Measurements from ENCODE around the gene ARMC12. TPM values are rescaled to one million over a fixed set of nuclear protein-coding genes. Genes with fewer than 3 reads are reported as not detected.

ARMC12 gene
- total RNA-seq, 4 donors from 2014 or later, result 0.26 to 1.5 TPM; not detected in 2

- H3K4me1 ChIP-seq, result peaks cover 43 to 64% (median 48%) of the 10 kb centered on the region in 3 donors
Measured at GRCh38 chr6:35736253-35736894, 458 bp upstream of the ARMC12 start.

GRCh38 chr6:35737413-35738211 lies 780 bp downstream of the ARMC12 start:
- 32 to 35% methylated on average over 8 of the region's 16 CpGs for WGBS, 2 donors
- H3K4me3 ChIP-seq, result no peak overlapping the region
- TF ChIP-seq CTCF (IDR thresholded peaks at IDR 0.05) (peak; percentile 78 to 93 (median 88)), POLR2A (IDR thresholded peaks at IDR 0.05) (no peak)

More at GRCh38 chr6:35736253-35736894, 458 bp upstream of the ARMC12 start:
- no peak for TF ChIP-seq POLR2A (IDR thresholded peaks at IDR 0.05)
- TF ChIP-seq CTCF (IDR thresholded peaks at IDR 0.05), result peak; percentile 82 to 95 (median 90)
- peak overlapping the region in 2 of 4 donors; percentile 100 for H3K27ac ChIP-seq
- DNase-seq, result no peak
- H3K36me3 ChIP-seq, result no peaks in the 10 kb centered on the region
- intact Hi-C loops (cut with DNase I), result loop anchor here (5.0 kb wide), 2 partner anchors 154 to 214 kb away; no protein-coding TSS in a partner anchor
- H3K9me3 ChIP-seq, result no peaks in the 10 kb centered on the region
- H3K4me3 ChIP-seq, result no peak overlapping the region
- 57 to 67% methylated on average over 7 to 8 of the region's 8 CpGs for WGBS, 2 donors
- no peaks in the 10 kb centered on the region for H3K27me3 ChIP-seq

GRCh38 chr6:35739645-35740524 lies 3.1 kb downstream of the ARMC12 start:
- Histone ChIP-seq H3K4me3 (no peak overlapping the region), H3K27me3 (no peaks in the 10 kb centered on the region), H3K9me3 (no peaks in the 10 kb centered on the region), H3K36me3 (no peaks in the 10 kb centered on the region), H3K27ac (no peak overlapping the region), H3K4me1 (peaks cover 15 to 29% (median 18%) of the 10 kb centered on the region in 3 donors)
- no peak for DNase-seq
- intact Hi-C loops (cut with DNase I), result loop anchor here (5.0 kb wide), 2 partner anchors 158 to 218 kb away; no protein-coding TSS in a partner anchor
- TF ChIP-seq POLR2A (IDR thresholded peaks at IDR 0.05), result no peak
- no peak for TF ChIP-seq CTCF (IDR thresholded peaks at IDR 0.05)
- 76 to 82% methylated on average over 5 of the region's 5 CpGs for WGBS, 2 donors

More at GRCh38 chr6:35737413-35738211, 780 bp downstream of the ARMC12 start:
- Histone ChIP-seq H3K36me3 (no peaks in the 10 kb centered on the region), H3K9me3 (no peaks in the 10 kb centered on the region), H3K27me3 (no peaks in the 10 kb centered on the region), H3K4me1 (peaks cover 35 to 52% (median 41%) of the 10 kb centered on the region in 3 donors), H3K27ac (peak overlapping the region in 2 of 4 donors; percentile 6 to 13)
- intact Hi-C loops (cut with DNase I), result loop anchor here (5.0 kb wide), 2 partner anchors 155 to 215 kb away; no protein-coding TSS in a partner anchor
- no peak for DNase-seq

- Histone ChIP-seq H3K27me3 (no peaks in the 10 kb centered on the region), H3K27ac (no peak overlapping the region), H3K9me3 (no peaks in the 10 kb centered on the region), H3K36me3 (no peaks in the 10 kb centered on the region), H3K4me3 (no peak overlapping the region), H3K4me1 (no peaks in the 10 kb centered on the region)
- TF ChIP-seq POLR2A (IDR thresholded peaks at IDR 0.05), result no peak
- TF ChIP-seq CTCF (IDR thresholded peaks at IDR 0.05), result no peak
- intact Hi-C loops (cut with DNase I), result no loop called here
- 51 to 54% methylated on average over 8 of the region's 8 CpGs for WGBS, 2 donors
- DNase-seq, result no peak
Measured at GRCh38 chr6:35742842-35743241, 6.0 kb downstream of the ARMC12 start.

All from esophagus squamous epithelium (tissue), 5 donors.